Vagina (tissue), 2 donors: Measurements from ENCODE around the gene GNL1.
"Not testable (repeated sequence)": the region's sequence is repeated elsewhere in the genome, so short reads cannot be mapped to it uniquely, and the experiment has no call there.

ENCODE experiments used
- CTCF ChIP-seq, 3 experiments: fragments of 450-650 bp in 2 of 3; fragments of 200-600 bp in 1 of 3; sonication (generic) in 1 of 3; IDR thresholded peaks; one replicate each; pipeline ENCODE4 v1.5.1; 2017 to 2019; ENCODE audit warnings: antibody characterized with exemption in 3 of 3, mild to moderate bottlenecking in 2 of 3, moderate library complexity in 2 of 3
- POLR2AphosphoS5 ChIP-seq, 2 donors: sonication (generic); formaldehyde crosslinking; IDR thresholded peaks; one replicate each; pipeline ENCODE4 v1.9.0; 2017; ENCODE audit warnings: antibody characterized with exemption in 2 of 2, mild to moderate bottlenecking in 2 of 2, low read depth in 1 of 2; ENCODE audit not compliant: insufficient read depth in 1 of 2

- TF ChIP-seq CTCF (IDR thresholded peaks at IDR 0.05); POLR2AphosphoS5 (IDR thresholded peaks at IDR 0.05; ENCODE audit: insufficient read depth in 1 of 2, low read depth in 1 of 2): not testable (repeated sequence)
These were observed 61.2 kb downstream of the GNL1 start for GRCh38 chr6:30495060-30495459.
